Cardiac fibroblast (primary cell): ENCODE data around the gene ZNF248.

ENCODE experiments used
- DNase-seq, 2 donors: peaks; one replicate each; pipeline versions ENCODE4 v3.0.0 to v3.0.0-alpha.2; 2010; ENCODE audit warnings: low read depth in 2 of 2
- H3K4me3 ChIP-seq, 2 donors: replicated peaks in 1 of 2; 1 replicate in 1 of 2; 2 replicates in 1 of 2; pipeline ENCODE4 v1.5.1; 2011; ENCODE audit warnings: low read depth in 2 of 2, low read length in 2 of 2, mild to moderate bottlenecking in 2 of 2, moderate library complexity in 1 of 2
- TF ChIP-seq, protein P1 (sequence below): IDR thresholded peaks from one replicate; pipeline ENCODE4 v1.5.1; 2011; ENCODE audit warnings: low read depth, mild to moderate bottlenecking, low read length, inconsistent platforms

The ZNF248 gene

GRCh38 chr10:37812290-37812689, 45.1 kb downstream of the ZNF248 start:
- H3K4me3 ChIP-seq, result no peak overlapping the region
- TF ChIP-seq, protein P1, sequence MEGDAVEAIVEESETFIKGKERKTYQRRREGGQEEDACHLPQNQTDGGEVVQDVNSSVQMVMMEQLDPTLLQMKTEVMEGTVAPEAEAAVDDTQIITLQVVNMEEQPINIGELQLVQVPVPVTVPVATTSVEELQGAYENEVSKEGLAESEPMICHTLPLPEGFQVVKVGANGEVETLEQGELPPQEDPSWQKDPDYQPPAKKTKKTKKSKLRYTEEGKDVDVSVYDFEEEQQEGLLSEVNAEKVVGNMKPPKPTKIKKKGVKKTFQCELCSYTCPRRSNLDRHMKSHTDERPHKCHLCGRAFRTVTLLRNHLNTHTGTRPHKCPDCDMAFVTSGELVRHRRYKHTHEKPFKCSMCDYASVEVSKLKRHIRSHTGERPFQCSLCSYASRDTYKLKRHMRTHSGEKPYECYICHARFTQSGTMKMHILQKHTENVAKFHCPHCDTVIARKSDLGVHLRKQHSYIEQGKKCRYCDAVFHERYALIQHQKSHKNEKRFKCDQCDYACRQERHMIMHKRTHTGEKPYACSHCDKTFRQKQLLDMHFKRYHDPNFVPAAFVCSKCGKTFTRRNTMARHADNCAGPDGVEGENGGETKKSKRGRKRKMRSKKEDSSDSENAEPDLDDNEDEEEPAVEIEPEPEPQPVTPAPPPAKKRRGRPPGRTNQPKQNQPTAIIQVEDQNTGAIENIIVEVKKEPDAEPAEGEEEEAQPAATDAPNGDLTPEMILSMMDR, result no peak
- DNase-seq, result no peak

- no peak overlapping the region for H3K4me3 ChIP-seq
- TF ChIP-seq, protein P1, result no peak
- no peak for DNase-seq
Measured at GRCh38 chr10:37803269-37803668, 54.1 kb downstream of the ZNF248 start.

- no peak overlapping the region for H3K4me3 ChIP-seq
- TF ChIP-seq, protein P1, result no peak
- DNase-seq, result no peak
Measured at GRCh38 chr10:37801557-37801956, 55.9 kb downstream of the ZNF248 start.

- H3K4me3 ChIP-seq, result no peak overlapping the region
- DNase-seq, result no peak
- TF ChIP-seq, protein P1, result no peak
Measured at GRCh38 chr10:37794305-37794976, 63.0 kb downstream of the ZNF248 start.

DNA sequence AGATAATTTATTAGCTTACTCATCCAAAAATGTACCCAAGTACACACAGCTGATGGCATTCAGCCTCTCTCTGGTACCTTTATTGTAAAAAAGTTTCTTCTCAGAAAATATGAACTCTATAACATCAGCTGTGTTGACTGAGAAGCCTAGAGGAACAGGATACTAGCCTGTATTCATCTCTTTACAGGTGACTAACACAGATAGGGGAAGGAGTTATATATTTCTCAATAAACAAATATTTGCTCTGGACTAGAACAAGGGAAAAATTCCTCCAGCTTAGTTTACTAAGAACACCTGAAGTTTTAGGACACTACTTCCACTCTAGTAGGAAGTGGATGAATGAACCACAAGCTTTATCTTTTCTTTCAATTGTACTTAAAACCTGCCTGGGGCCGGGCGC, 67.8 kb downstream of the ZNF248 start:
- no peak overlapping the region for H3K4me3 ChIP-seq
- no peak for DNase-seq
- TF ChIP-seq, protein P1, result no peak

- no peak for DNase-seq
- TF ChIP-seq, protein P1, result no peak
Measured at GRCh38 chr10:37784678-37785077, 72.7 kb downstream of the ZNF248 start.

DNA sequence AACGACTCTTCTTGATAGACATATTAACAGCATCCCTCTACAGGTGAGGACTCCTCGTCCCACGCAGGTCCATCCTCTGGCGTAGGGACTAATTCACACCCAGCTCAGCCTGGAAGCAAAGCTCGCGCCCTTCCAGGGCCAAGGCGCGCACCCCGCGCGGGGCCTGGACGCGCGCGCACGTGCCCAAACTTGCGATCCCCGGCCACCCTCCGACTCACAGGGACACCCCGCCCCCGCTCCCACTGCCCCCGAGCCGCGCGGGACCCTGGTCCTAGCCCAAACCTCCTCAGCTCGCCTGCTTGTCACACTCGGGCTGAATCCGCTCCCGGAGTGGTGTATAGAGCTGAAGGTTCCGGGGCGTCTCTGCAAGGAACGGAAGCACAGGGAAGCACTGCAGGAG, 76.9 kb downstream of the ZNF248 start:
- TF ChIP-seq, protein P1, result no peak
- H3K4me3 ChIP-seq, result no peak overlapping the region
- DNase-seq, result no peak

More at GRCh38 chr10:37784678-37785077, 72.7 kb downstream of the ZNF248 start:
- no peak overlapping the region for H3K4me3 ChIP-seq
